ENCODE results near the gene PPRC1.
A peak's percentile ranks its signal among the peaks of the same experiment; 100 is the strongest.

Gene PPRC1

GRCh38 chr10:102109166-102110116, 23.4 kb upstream of the PPRC1 start:
- Histone ChIP-seq H3K36me3 (peaks cover 55 to 82% (median 71%) of the 10 kb centered on the region in 11 experiments), H3K27ac (no peak overlapping the region), H3K9ac (peak overlapping the region in 1 of 11 experiments; percentile 12; a peak in 1 of 22 replicates), H3K4me3 (no peak overlapping the region), H3K4me1 (peaks cover 54 to 80% (median 67%) of the 10 kb centered on the region in 10 experiments), H3K27me3 (no peaks in the 10 kb centered on the region), H3K4me2 (peak overlapping the region in 1 of 11 experiments; percentile 10; a peak in 1 of 22 replicates), H4K20me1 (peaks cover 73 to 94% (median 85%) of the 10 kb centered on the region in 11 experiments), H3K9me3 (replicated peaks in 1 of 11) (no peaks in the 10 kb centered on the region)
- TF ChIP-seq Cebpa-rat (IDR thresholded peaks at IDR 0.05) = no peak

GRCh38 chr10:102111276-102111675, 21.6 kb upstream of the PPRC1 start:
- Histone ChIP-seq H3K9me3 (replicated peaks in 1 of 11) (no peaks in the 10 kb centered on the region), H3K27me3 (no peaks in the 10 kb centered on the region), H3K4me3 (no peak overlapping the region), H3K4me1 (peaks cover 50 to 75% (median 62%) of the 10 kb centered on the region in 10 experiments), H4K20me1 (peaks cover 71 to 94% (median 80%) of the 10 kb centered on the region in 11 experiments), H3K27ac (0 out of 22 replicates have a peak overlapping the region, but pooled peaks of 1 of the 11 experiments have one; percentile 8), H3K4me2 (0 out of 22 replicates have a peak overlapping the region, but pooled peaks of 1 of the 11 experiments have one; percentile 14), H3K36me3 (peaks cover 55 to 64% (median 58%) of the 10 kb centered on the region in 11 experiments), H3K9ac (no peak overlapping the region)
- no peak for TF ChIP-seq Cebpa-rat (IDR thresholded peaks at IDR 0.05)

- Histone ChIP-seq H4K20me1 (peaks cover 68 to 94% (median 70%) of the 10 kb centered on the region in 11 experiments), H3K4me2 (peak overlapping the region; percentile 91 to 99 (median 97)), H3K9me3 (replicated peaks in 1 of 11) (no peaks in the 10 kb centered on the region), H3K36me3 (peaks cover 45 to 54% (median 48%) of the 10 kb centered on the region in 11 experiments), H3K27me3 (no peaks in the 10 kb centered on the region), H3K27ac (peak overlapping the region in 5 of 11 experiments; percentile 17 to 97 (median 85); a peak in 2 of 22 replicates), H3K4me1 (peaks cover 50 to 75% (median 64%) of the 10 kb centered on the region in 10 experiments), H3K9ac (peak overlapping the region in 10 of 11 experiments; percentile 89 to 99 (median 96); a peak in 18 of 22 replicates), H3K4me3 (peak overlapping the region; percentile 86 to 95 (median 90); a peak in 16 of 20 replicates)
- TF ChIP-seq Cebpa-rat (IDR thresholded peaks at IDR 0.05) = no peak
Observed at GRCh38 chr10:102112210-102112817, 20.5 kb upstream of the PPRC1 start.

GRCh38 chr10:102113261-102113955, 19.4 kb upstream of the PPRC1 start:
- no peak for TF ChIP-seq Cebpa-rat (IDR thresholded peaks at IDR 0.05)
- no peaks in the 10 kb centered on the region for H3K27me3 ChIP-seq

GRCh38 chr10:102113956-102114857, 18.6 kb upstream of the PPRC1 start:
- H4K20me1 ChIP-seq = peaks cover 49 to 88% (median 51%) of the 10 kb centered on the region in 11 experiments
- H3K36me3 ChIP-seq = peaks cover 26 to 35% (median 29%) of the 10 kb centered on the region in 11 experiments
- peak overlapping the region; percentile 86 to 95 (median 90) for H3K4me3 ChIP-seq
- no peaks in the 10 kb centered on the region for H3K27me3 ChIP-seq
- peaks cover 62 to 75% (median 67%) of the 10 kb centered on the region in 10 experiments for H3K4me1 ChIP-seq
- peak overlapping the region; percentile 79 to 98 (median 92) for H3K27ac ChIP-seq
- H3K9me3 ChIP-seq (replicated peaks in 1 of 11) = no peaks in the 10 kb centered on the region
- H3K9ac ChIP-seq = peak overlapping the region; percentile 88 to 99 (median 96)
- H3K4me2 ChIP-seq = peak overlapping the region; percentile 91 to 100 (median 97)
- no peak for TF ChIP-seq Cebpa-rat (IDR thresholded peaks at IDR 0.05)

More at GRCh38 chr10:102113261-102113955, 19.4 kb upstream of the PPRC1 start:
- no peaks in the 10 kb centered on the region for H3K9me3 ChIP-seq (replicated peaks in 1 of 11)
- peak overlapping the region; percentile 79 to 98 (median 87); a peak in 20 of 22 replicates for H3K27ac ChIP-seq
- peak overlapping the region; percentile 86 to 95 (median 90) for H3K4me3 ChIP-seq
- H3K4me1 ChIP-seq = peaks cover 59 to 75% (median 66%) of the 10 kb centered on the region in 10 experiments
- H3K9ac ChIP-seq = peak overlapping the region; percentile 88 to 99 (median 96)
- peak overlapping the region; percentile 91 to 99 (median 97) for H3K4me2 ChIP-seq
- H3K36me3 ChIP-seq = peaks cover 34 to 43% (median 37%) of the 10 kb centered on the region in 11 experiments
- peaks cover 57 to 91% (median 59%) of the 10 kb centered on the region in 11 experiments for H4K20me1 ChIP-seq

- H3K9ac ChIP-seq = peak overlapping the region; percentile 83 to 99 (median 96)
- no peak for TF ChIP-seq Cebpa-rat (IDR thresholded peaks at IDR 0.05)
- peaks cover 42 to 81% (median 43%) of the 10 kb centered on the region in 11 experiments for H4K20me1 ChIP-seq
- H3K27ac ChIP-seq = peak overlapping the region; percentile 59 to 98 (median 92)
- H3K27me3 ChIP-seq = no peaks in the 10 kb centered on the region
- peaks cover 65 to 75% (median 69%) of the 10 kb centered on the region in 10 experiments for H3K4me1 ChIP-seq
- H3K4me2 ChIP-seq = peak overlapping the region; percentile 95 to 100 (median 97)
- no peaks in the 10 kb centered on the region for H3K9me3 ChIP-seq (replicated peaks in 1 of 11)
- H3K36me3 ChIP-seq = peaks cover 18 to 27% (median 21%) of the 10 kb centered on the region in 11 experiments
- H3K4me3 ChIP-seq = peak overlapping the region; percentile 86 to 95 (median 90)
Observed at GRCh38 chr10:102114861-102115618, 17.8 kb upstream of the PPRC1 start.

GRCh38 chr10:102115775-102116174, 17.1 kb upstream of the PPRC1 start:
- H3K9me3 ChIP-seq (replicated peaks in 1 of 11) = no peaks in the 10 kb centered on the region
- H3K4me1 ChIP-seq = peaks cover 65 to 75% (median 69%) of the 10 kb centered on the region in 10 experiments
- no peaks in the 10 kb centered on the region for H3K27me3 ChIP-seq
- no peak for TF ChIP-seq Cebpa-rat (IDR thresholded peaks at IDR 0.05)
- peak overlapping the region; percentile 95 to 100 (median 97) for H3K4me2 ChIP-seq
- H3K36me3 ChIP-seq = peaks cover 10 to 19% (median 13%) of the 10 kb centered on the region in 11 experiments
- H3K27ac ChIP-seq = peak overlapping the region; percentile 59 to 98 (median 92)
- peak overlapping the region; percentile 83 to 99 (median 96) for H3K9ac ChIP-seq
- H3K4me3 ChIP-seq = peak overlapping the region; percentile 86 to 95 (median 90)
- peaks cover 35 to 73% (median 36%) of the 10 kb centered on the region in 11 experiments for H4K20me1 ChIP-seq

Measured in BLaER1 treated with 17β-estradiol and CSF1 and Interleukin-3, amounts not matched to agents 10 nM and 100 nM (cell line).